ENCODE results near the gene SAMD15.

The SAMD15 gene

GRCh38 chr14:77438596-77438995 lies 61.4 kb downstream of the SAMD15 start:
- H3K4me3 ChIP-seq (ENCODE audit: low read length): no peak overlapping the region
- no peak for DNase-seq (ENCODE audit: low read depth, low spot score)

DNA sequence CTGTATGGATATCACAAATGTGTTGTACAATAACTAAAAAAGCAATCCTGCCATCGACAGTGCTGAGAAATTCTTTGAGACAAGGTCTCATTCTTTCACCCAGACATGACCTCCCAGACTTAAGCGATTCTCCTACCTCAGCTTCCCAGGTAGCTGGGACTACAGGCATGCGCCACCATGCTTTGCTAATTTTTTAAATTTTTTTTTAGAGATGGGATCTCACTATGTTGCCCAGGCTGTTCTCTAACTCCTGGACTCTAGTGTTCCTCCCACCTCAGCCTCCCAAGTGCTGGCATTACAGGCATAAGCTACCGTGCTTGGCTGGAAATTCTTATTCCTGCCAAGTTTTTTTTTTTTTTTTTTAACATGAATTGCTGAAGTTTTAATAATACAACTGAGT lies 62.7 kb downstream of the SAMD15 start:
- H3K4me3 ChIP-seq (ENCODE audit: low read length): no peak overlapping the region
- no peak for DNase-seq (ENCODE audit: low read depth, low spot score)

Measured in Jurkat, Clone E6-1 (cell line).